SH-SY5Y (cell line): ENCODE data around the gene ZFR.

Source experiments
- GATA2 ChIP-seq: IDR thresholded peaks from 2 replicates; pipeline ENCODE4 v1.6.1; 2011; ENCODE audit warnings: mild to moderate bottlenecking, low read depth, low read length
- GATA3 ChIP-seq: IDR thresholded peaks from 2 replicates; pipeline ENCODE4 v1.6.1; 2011; ENCODE audit warnings: low read depth, mild to moderate bottlenecking, low read length, moderate library complexity

DNA sequence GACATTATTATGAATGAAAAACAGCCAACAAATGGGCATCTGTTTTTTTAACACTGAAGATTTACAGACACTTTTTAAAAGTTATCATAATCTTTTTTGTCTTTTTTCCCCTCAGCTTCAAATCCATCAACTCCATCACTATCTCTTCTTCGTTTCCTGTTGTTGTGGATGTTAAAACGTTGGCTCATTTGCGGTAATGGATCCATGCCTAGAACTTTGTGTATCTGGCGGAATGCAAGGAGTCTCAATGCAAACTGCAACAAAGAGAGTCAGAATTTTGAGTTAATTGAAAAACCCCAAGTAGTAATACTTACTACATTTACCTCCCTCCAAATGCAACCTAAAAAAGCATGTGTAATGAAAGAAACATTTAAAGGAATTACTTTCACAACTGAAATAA lies 88.9 kb downstream of the ZFR start:
- TF ChIP-seq GATA3 (no peak), GATA2 (no peak)
